Prostate gland (tissue), 2 donors: ENCODE results near the gene OR10J1.

Experiments
- POLR2A ChIP-seq: fragments of 450-650 bp; IDR thresholded peaks from one replicate; pipeline ENCODE4 v1.6.1; 2016; ENCODE audit warnings: antibody characterized with exemption, mild to moderate bottlenecking
- POLR2AphosphoS5 ChIP-seq: sonication (generic); formaldehyde crosslinking; IDR thresholded peaks from one replicate; pipeline ENCODE4 v1.6.1; 2017; ENCODE audit warnings: antibody characterized with exemption
- TF ChIP-seq, protein P1 (sequence below), 4 experiments: fragments of 200-600 bp in 2 of 4; fragments of 450-650 bp in 2 of 4; sonication (generic) in 2 of 4; IDR thresholded peaks; 1 replicate in 3 of 4; 2 replicates in 1 of 4; pipeline ENCODE4 v1.5.1; 2016 to 2019; ENCODE audit warnings: antibody characterized with exemption in 4 of 4, mild to moderate bottlenecking in 2 of 4, moderate library complexity in 2 of 4

DNA sequence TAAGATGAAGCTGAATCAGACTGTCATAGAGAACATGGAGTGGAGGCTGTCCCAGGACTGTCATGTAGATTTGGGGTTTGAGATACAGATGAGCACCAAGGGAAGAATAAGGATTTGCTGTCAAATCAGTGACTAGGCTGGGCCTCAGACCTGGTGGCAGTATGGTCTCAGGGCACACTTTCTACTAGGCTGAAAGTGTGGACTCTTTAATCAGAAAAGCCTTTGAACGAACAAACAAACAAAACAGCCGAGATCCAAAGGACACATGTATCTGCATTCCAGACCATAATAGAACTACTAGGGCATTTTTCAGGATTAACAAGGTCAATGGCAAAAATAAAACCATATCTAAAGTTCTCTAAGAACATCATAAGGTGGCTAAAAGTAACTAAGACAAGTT, 2.9 kb downstream of the OR10J1 start:
- TF ChIP-seq POLR2A (no peak), POLR2AphosphoS5 (no peak)
- TF ChIP-seq, protein P1, sequence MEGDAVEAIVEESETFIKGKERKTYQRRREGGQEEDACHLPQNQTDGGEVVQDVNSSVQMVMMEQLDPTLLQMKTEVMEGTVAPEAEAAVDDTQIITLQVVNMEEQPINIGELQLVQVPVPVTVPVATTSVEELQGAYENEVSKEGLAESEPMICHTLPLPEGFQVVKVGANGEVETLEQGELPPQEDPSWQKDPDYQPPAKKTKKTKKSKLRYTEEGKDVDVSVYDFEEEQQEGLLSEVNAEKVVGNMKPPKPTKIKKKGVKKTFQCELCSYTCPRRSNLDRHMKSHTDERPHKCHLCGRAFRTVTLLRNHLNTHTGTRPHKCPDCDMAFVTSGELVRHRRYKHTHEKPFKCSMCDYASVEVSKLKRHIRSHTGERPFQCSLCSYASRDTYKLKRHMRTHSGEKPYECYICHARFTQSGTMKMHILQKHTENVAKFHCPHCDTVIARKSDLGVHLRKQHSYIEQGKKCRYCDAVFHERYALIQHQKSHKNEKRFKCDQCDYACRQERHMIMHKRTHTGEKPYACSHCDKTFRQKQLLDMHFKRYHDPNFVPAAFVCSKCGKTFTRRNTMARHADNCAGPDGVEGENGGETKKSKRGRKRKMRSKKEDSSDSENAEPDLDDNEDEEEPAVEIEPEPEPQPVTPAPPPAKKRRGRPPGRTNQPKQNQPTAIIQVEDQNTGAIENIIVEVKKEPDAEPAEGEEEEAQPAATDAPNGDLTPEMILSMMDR (IDR thresholded peaks at IDR 0.05): no peak
